ENCODE data around the gene ADGRB3.
"Not testable (repeated sequence)": the region's sequence is repeated elsewhere in the genome, so short reads cannot be mapped to it uniquely, and the experiment has no call there.

DNA sequence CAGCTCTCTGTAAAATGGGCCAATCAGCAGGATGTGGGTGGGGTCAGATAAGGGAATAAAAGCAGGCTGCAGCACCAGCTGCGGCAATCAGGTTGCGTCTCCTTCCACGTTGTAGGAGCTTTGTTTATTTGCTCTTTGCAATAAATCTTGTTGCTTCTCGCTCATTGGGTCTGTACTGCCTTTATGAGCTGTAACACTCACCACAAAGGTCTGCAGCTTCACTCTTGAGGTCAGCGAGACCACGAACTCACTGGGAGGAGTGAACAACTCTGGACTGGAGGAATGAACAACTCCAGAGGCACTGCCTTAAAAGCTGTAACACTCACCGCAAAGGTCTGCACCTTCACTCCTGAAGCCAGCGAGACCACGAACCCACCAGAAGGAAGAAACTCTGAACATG lies 248.2 kb downstream of the ADGRB3 start:
- TF ChIP-seq, protein P1, sequence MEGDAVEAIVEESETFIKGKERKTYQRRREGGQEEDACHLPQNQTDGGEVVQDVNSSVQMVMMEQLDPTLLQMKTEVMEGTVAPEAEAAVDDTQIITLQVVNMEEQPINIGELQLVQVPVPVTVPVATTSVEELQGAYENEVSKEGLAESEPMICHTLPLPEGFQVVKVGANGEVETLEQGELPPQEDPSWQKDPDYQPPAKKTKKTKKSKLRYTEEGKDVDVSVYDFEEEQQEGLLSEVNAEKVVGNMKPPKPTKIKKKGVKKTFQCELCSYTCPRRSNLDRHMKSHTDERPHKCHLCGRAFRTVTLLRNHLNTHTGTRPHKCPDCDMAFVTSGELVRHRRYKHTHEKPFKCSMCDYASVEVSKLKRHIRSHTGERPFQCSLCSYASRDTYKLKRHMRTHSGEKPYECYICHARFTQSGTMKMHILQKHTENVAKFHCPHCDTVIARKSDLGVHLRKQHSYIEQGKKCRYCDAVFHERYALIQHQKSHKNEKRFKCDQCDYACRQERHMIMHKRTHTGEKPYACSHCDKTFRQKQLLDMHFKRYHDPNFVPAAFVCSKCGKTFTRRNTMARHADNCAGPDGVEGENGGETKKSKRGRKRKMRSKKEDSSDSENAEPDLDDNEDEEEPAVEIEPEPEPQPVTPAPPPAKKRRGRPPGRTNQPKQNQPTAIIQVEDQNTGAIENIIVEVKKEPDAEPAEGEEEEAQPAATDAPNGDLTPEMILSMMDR (IDR thresholded peaks at IDR 0.05; ENCODE audit: extremely low read depth in 1 of 2, insufficient read depth in 1 of 2, low read depth in 1 of 2, low read length in 2 of 2) = not testable (repeated sequence)
- not testable (repeated sequence) for TF ChIP-seq POLR2A (IDR thresholded peaks at IDR 0.05; ENCODE audit: low read depth, low read length); POLR2AphosphoS5 (IDR thresholded peaks at IDR 0.05; ENCODE audit: insufficient read depth, low read depth, low read length); MYC (IDR thresholded peaks at IDR 0.05; ENCODE audit: low read depth, low read length); GATA2 (IDR thresholded peaks at IDR 0.05; ENCODE audit: insufficient read depth, insufficient read length, low read depth, low read length); EZH2 (IDR thresholded peaks at IDR 0.05; ENCODE audit: borderline replicate concordance, low read depth, low read length, severe bottlenecking)
- TF ChIP-seq, protein P2, sequence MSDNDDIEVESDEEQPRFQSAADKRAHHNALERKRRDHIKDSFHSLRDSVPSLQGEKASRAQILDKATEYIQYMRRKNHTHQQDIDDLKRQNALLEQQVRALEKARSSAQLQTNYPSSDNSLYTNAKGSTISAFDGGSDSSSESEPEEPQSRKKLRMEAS (IDR thresholded peaks at IDR 0.05; ENCODE audit: insufficient read depth, insufficient read length) = not testable (repeated sequence)
